GM23338 (cell line): ENCODE data around the gene PSG3. TPM values are rescaled to one million over a fixed set of nuclear protein-coding genes. Genes with fewer than 3 reads are reported as not detected.
"Not testable (repeated sequence)": the region's sequence is repeated elsewhere in the genome, so short reads cannot be mapped to it uniquely, and the experiment has no call there.

ENCODE experiments used
- ATAC-seq: fragments of 200-7000 bp; cut with Tn5 transposase; 3 replicates; pipeline ENCODE4 v1.9.1; 2020
- DNase-seq: peaks from one replicate; pipeline ENCODE4 v3.0.0-alpha.2; 2015; ENCODE audit warnings: low spot score
- H2AFZ ChIP-seq: fragments of 200-600 bp; sonication (generic); 2 replicates; pipeline ENCODE4 v1.8.0; 2016; ENCODE audit warnings: antibody characterized with exemption, mild to moderate bottlenecking, moderate library complexity
- H3F3A ChIP-seq: fragments of 200-600 bp; sonication (generic); replicated peaks from 2 replicates; pipeline ENCODE4 v1.8.0; 2017; ENCODE audit warnings: antibody characterized with exemption, mixed run types, low read depth
- H3K27ac ChIP-seq: fragments of 200-600 bp; sonication (generic); 2 replicates; pipeline ENCODE4 v1.6.1; 2016; ENCODE audit warnings: low read depth
- H3K27me3 ChIP-seq: fragments of 200-600 bp; sonication (generic); 2 replicates; pipeline ENCODE4 v1.8.0; 2016; ENCODE audit warnings: mild to moderate bottlenecking, mixed run types, moderate library complexity; ENCODE audit not compliant: insufficient read depth
- H3K36me3 ChIP-seq: fragments of 200-600 bp; sonication (generic); 2 replicates; pipeline ENCODE4 v1.8.0; 2016; ENCODE audit warnings: mild to moderate bottlenecking; ENCODE audit not compliant: insufficient read depth
- H3K4me1 ChIP-seq: fragments of 200-600 bp; sonication (generic); 2 replicates; pipeline ENCODE4 v1.8.0; 2016; ENCODE audit warnings: mild to moderate bottlenecking, moderate library complexity; ENCODE audit not compliant: insufficient read depth
- H3K4me2 ChIP-seq: fragments of 200-600 bp; sonication (generic); 2 replicates; pipeline ENCODE4 v1.7.1; 2017; ENCODE audit warnings: mixed run types
- H3K4me3 ChIP-seq: fragments of 200-600 bp; sonication (generic); 2 replicates; pipeline ENCODE4 v1.6.1; 2016; ENCODE audit warnings: mixed run types
- H3K79me2 ChIP-seq: fragments of 200-600 bp; sonication (generic); replicated peaks from 2 replicates; pipeline ENCODE4 v1.8.0; 2017; ENCODE audit warnings: mild to moderate bottlenecking; ENCODE audit not compliant: insufficient read depth
- H3K9me2 ChIP-seq: fragments of 200-600 bp; sonication (generic); 2 replicates; pipeline ENCODE4 v1.8.0; 2017; ENCODE audit not compliant: insufficient read depth
- H4K20me1 ChIP-seq: fragments of 200-600 bp; sonication (generic); replicated peaks from 2 replicates; pipeline ENCODE4 v1.8.0; 2017; ENCODE audit warnings: mild to moderate bottlenecking; ENCODE audit not compliant: insufficient read depth
- H3K27ac Mint-ChIP-seq: 2 replicates; pipeline ENCODE4 v1.8.0; 2020; ENCODE audit warnings: inconsistent platforms, mild to moderate bottlenecking, moderate library complexity, mixed read lengths
- H3K27me3 Mint-ChIP-seq: 3 replicates; pipeline ENCODE4 v1.8.0; 2022; ENCODE audit warnings: low read depth, mild to moderate bottlenecking, moderate library complexity, mixed read lengths, inconsistent platforms; ENCODE audit not compliant: insufficient read depth, poor library complexity
- H3K36me3 Mint-ChIP-seq: 3 replicates; pipeline ENCODE4 v1.8.0; 2021; ENCODE audit warnings: low read depth, mild to moderate bottlenecking, inconsistent platforms, moderate library complexity, mixed read lengths
- H3K4me1 Mint-ChIP-seq: 3 replicates; pipeline ENCODE4 v1.8.0; 2020; ENCODE audit warnings: mild to moderate bottlenecking, inconsistent platforms, mixed read lengths
- H3K4me3 Mint-ChIP-seq: 3 replicates; pipeline ENCODE4 v1.8.0; 2021; ENCODE audit warnings: moderate library complexity, mild to moderate bottlenecking, inconsistent platforms, mixed read lengths
- H3K9me3 Mint-ChIP-seq: 3 replicates; pipeline ENCODE4 v1.8.0; 2020; ENCODE audit warnings: moderate library complexity, mild to moderate bottlenecking, inconsistent platforms, mixed read lengths
- polyA plus RNA-seq: library from polyadenylated mRNA; unstranded; fragments of >200 nt; fragmentation: Nextera tagmentation; extraction: Ambion mirVana; gene quantifications from 2 replicates; pipeline ENCODE4 v1.2.1, GENCODE V29; 2016
- total RNA-seq: library from RNA; depleted of rRNA; stranded (reverse); fragments of >200 nt; shearing (Covaris generic); gene quantifications from 2 replicates; pipeline ENCODE4 v1.2.3, GENCODE V29; 2014
- TF ChIP-seq, protein P1 (sequence below), 2 experiments: fragments of 200-600 bp in 1 of 2; sonication (generic) in 1 of 2; conservative IDR thresholded peaks; 2 replicates each; pipeline versions ENCODE4 v1.5.1 to v1.6.1; 2016 to 2017; ENCODE audit warnings: antibody characterized with exemption in 2 of 2, low read depth in 2 of 2, mild to moderate bottlenecking in 2 of 2, moderate library complexity in 1 of 2

PSG3 gene
- total and polyA plus RNA-seq, 2 experiments from 2014 or later = not detected

DNA sequence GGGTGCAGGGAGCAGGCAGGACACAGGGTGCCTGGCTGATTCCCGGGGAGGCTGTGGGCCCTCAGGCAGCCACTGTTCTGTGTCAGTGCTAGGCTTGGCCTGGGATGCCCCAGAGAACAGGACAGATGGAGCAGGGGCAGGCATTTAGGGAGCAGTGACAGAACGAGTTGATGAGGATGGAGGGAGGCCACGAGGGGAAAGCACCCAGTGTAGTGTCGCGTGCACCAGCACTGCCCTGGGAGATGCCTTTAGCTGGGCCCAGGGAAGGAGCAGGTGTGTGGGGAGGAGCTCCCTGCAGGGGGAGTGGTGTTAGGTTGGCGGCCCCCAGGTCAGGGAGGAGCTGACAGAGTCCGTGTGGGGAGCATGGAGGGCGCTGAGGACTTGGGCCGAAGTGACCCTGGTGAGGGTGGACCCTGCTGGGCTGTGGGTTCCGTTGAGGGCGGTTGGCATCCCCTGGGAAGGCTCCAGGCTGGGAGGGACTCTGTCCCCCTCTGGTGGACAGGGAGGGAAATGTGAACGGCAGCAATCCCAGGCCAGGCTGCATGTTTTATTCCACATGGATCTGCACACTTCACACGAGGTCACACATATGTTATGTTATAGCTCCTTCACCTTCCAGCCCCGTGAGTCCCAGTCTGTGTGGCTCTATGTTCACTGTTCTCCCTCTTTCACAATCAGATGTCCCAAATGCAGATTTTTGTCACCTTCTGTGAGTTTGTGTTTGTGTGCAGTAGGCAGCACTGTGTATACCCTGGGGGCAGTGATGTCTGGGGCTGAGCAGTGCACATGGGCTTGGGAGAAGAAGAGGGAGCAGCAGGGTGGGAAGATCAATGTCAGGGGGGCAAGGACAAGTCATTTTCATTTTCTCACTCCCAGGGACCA lies 1.7 kb upstream of the PSG3 start:
- H3K27ac ChIP-seq, H3F3A ChIP-seq, H2AFZ ChIP-seq, H3K4me1 Mint-ChIP-seq, H3K4me2 ChIP-seq, H3K79me2 ChIP-seq, H3K27me3 ChIP-seq, H3K4me1 ChIP-seq, H3K4me3 ChIP-seq, H3K4me3 Mint-ChIP-seq, H3K27ac Mint-ChIP-seq, H3K36me3 Mint-ChIP-seq, H3K36me3 ChIP-seq, ATAC-seq, H3K9me2 ChIP-seq, H4K20me1 ChIP-seq: not testable (repeated sequence)
- Mint-ChIP-seq H3K9me3 (peaks cover 85% of the 10 kb centered on the region), H3K27me3 (peaks cover 12% of the 10 kb centered on the region)
- TF ChIP-seq, protein P1, sequence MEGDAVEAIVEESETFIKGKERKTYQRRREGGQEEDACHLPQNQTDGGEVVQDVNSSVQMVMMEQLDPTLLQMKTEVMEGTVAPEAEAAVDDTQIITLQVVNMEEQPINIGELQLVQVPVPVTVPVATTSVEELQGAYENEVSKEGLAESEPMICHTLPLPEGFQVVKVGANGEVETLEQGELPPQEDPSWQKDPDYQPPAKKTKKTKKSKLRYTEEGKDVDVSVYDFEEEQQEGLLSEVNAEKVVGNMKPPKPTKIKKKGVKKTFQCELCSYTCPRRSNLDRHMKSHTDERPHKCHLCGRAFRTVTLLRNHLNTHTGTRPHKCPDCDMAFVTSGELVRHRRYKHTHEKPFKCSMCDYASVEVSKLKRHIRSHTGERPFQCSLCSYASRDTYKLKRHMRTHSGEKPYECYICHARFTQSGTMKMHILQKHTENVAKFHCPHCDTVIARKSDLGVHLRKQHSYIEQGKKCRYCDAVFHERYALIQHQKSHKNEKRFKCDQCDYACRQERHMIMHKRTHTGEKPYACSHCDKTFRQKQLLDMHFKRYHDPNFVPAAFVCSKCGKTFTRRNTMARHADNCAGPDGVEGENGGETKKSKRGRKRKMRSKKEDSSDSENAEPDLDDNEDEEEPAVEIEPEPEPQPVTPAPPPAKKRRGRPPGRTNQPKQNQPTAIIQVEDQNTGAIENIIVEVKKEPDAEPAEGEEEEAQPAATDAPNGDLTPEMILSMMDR (conservative IDR thresholded peaks at IDR 0.05; ENCODE audit: low read depth in 2 of 2) = peak; percentile 63 to 72
- DNase-seq = peak; percentile 47

DNA sequence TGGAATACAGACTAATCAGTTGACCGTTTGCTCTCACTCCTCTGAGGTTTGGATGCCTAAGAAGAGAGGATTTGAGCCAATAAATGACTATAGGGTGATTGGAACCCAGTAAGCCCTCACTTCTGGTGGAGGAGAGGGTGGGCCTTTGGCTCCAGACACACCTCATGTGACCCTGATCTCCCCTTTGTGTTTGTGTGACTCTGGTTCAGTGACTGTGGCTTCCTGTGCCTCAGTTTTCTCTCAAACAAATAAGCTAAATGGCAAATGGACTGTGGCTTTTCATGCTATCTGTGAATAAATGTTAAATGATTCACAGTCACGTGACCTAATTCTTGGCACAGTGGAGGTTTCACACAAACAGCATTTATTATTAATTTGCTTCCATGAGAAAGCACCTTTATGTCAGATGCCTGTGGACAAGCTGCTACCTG lies 2.7 kb downstream of the PSG3 start:
- not testable (repeated sequence) for DNase-seq, H3K4me1 ChIP-seq, H3F3A ChIP-seq, H3K36me3 ChIP-seq, H3K4me2 ChIP-seq, H3K9me2 ChIP-seq, H3K27ac Mint-ChIP-seq, H3K27ac ChIP-seq, H4K20me1 ChIP-seq, ATAC-seq, H3K4me3 ChIP-seq, H3K27me3 Mint-ChIP-seq, H3K4me1 Mint-ChIP-seq, H3K4me3 Mint-ChIP-seq, H3K27me3 ChIP-seq, H3K79me2 ChIP-seq, H2AFZ ChIP-seq
- Mint-ChIP-seq H3K36me3 (peaks cover 10% of the 10 kb centered on the region; the same call in 2 of the 3 replicates), H3K9me3 (peaks cover 92% of the 10 kb centered on the region)

DNA sequence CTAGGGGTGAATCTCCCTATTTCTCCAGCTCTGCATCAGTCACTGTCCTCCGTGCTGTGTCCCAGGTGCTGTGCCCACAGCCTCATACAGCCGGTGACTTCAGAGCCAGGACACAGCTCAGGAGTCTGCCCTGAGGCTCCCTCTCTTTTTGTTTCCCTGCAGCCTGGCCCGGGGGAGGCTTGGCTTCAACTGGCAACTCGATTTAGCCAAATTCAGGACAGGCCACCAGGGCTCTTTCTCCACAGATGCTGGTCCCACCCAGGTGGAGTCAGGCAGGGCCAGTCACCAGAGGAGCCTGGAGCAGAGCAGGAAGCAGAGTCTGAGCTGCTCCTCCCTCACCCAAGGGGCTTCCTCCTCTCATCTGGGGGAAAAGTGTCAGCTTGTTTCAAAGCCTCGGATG lies 11.9 kb downstream of the PSG3 start:
- not testable (repeated sequence) for H3K36me3 ChIP-seq, H3K4me3 Mint-ChIP-seq, DNase-seq, H3K4me3 ChIP-seq, ATAC-seq, H3K79me2 ChIP-seq, H3K27ac Mint-ChIP-seq, H3K27me3 Mint-ChIP-seq, H3K4me2 ChIP-seq, H4K20me1 ChIP-seq, H3K9me2 ChIP-seq, H3K4me1 ChIP-seq, H3K27me3 ChIP-seq, H3K4me1 Mint-ChIP-seq, H3F3A ChIP-seq, H2AFZ ChIP-seq, H3K36me3 Mint-ChIP-seq, H3K27ac ChIP-seq
- H3K9me3 Mint-ChIP-seq = peaks cover 75% of the 10 kb centered on the region

DNA sequence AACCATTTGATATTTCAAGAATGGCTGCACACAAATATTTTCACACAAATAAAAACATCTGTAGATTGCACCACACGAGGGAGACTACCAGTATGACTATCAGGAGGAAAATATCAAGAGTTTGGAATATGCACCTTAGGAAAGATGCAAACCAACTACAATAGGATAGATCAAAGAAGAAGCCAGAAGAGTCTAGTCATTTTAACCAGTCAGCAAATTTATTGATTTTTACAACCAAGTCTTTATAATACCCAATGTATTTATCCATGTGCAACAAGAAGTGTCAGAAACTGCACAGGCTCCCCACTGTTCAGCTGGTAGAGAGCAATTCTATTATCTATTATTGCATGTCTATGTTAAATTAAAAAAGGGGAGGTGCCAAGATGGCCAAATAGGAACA lies 26.3 kb downstream of the PSG3 start:
- not testable (repeated sequence) for H3K27ac Mint-ChIP-seq, ATAC-seq, H3K4me1 ChIP-seq, H3K27me3 ChIP-seq, H3K4me3 Mint-ChIP-seq, H3K36me3 ChIP-seq, H3F3A ChIP-seq, H3K36me3 Mint-ChIP-seq, H3K4me2 ChIP-seq, H4K20me1 ChIP-seq, H2AFZ ChIP-seq, H3K4me3 ChIP-seq, H3K9me2 ChIP-seq, H3K79me2 ChIP-seq, H3K27me3 Mint-ChIP-seq, DNase-seq, H3K27ac ChIP-seq, H3K4me1 Mint-ChIP-seq
- peaks cover 88% of the 10 kb centered on the region for H3K9me3 Mint-ChIP-seq

DNA sequence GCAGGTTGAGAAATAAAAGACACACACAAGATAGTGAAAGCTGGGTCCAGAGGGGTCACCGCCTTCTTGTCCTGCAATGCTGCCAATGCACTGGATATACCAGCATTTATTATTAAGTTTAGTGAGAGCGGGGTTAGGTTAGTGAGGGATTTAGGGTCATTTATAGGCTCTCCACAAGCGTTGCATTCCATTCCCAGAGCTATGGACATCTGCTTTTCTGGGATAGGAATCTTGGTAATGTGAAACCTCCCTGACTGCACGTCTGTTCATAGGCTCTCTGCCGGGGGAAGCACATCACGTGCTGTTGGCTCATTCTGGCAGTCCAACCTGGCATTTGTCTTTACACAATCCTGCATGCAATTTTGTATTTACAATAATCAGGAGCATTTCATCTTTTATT lies 27.5 kb downstream of the PSG3 start:
- not testable (repeated sequence) for H3K27ac ChIP-seq, H3K27ac Mint-ChIP-seq, H3K4me3 Mint-ChIP-seq, H4K20me1 ChIP-seq, ATAC-seq, H3K27me3 Mint-ChIP-seq, H3F3A ChIP-seq, H3K36me3 Mint-ChIP-seq, H2AFZ ChIP-seq, H3K36me3 ChIP-seq, H3K9me2 ChIP-seq, H3K4me1 Mint-ChIP-seq, H3K4me3 ChIP-seq, H3K27me3 ChIP-seq, H3K4me1 ChIP-seq, H3K79me2 ChIP-seq, H3K4me2 ChIP-seq
- peaks cover 88% of the 10 kb centered on the region for H3K9me3 Mint-ChIP-seq
- peak; percentile 28 for DNase-seq

DNA sequence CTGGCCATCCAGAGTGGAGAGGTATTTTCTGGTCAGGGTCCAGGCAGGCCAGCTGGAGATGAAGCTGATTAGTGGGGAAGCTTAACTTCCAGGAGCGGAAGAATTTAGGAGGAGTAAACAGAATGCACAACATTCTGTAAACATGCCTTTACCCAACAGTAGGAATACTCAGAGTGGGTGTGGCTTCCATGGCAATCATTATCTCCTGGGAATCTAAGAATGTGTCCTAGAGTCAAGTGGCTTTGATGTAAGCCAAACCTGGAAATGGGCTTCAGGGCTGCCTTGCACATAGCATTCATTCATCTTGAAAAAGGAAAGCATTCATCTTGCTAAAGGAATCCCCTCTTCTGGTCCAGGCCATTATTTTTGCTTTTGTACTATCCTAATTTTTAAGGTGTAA lies 29.3 kb downstream of the PSG3 start:
- H2AFZ ChIP-seq, H3K4me3 Mint-ChIP-seq, H3K4me3 ChIP-seq, H3K9me2 ChIP-seq, ATAC-seq, H3K79me2 ChIP-seq, H3K27ac Mint-ChIP-seq, H3K36me3 Mint-ChIP-seq, H3K27me3 ChIP-seq, H3K27ac ChIP-seq, H3K36me3 ChIP-seq, H3K4me2 ChIP-seq, H3K27me3 Mint-ChIP-seq, H3F3A ChIP-seq, H3K4me1 Mint-ChIP-seq, H4K20me1 ChIP-seq: not testable (repeated sequence)
- peaks cover 14% of the 10 kb centered on the region; the same call in 1 of the 2 replicates for H3K4me1 ChIP-seq
- peaks cover 71% of the 10 kb centered on the region for H3K9me3 Mint-ChIP-seq
- peak; percentile 4 for DNase-seq
